Activated CD8-positive, alpha-beta T cell treated with anti-CD3 and anti-CD28 coated beads for 36 hours (primary cell): ENCODE measurements around the gene ADPRS. TPM values are rescaled to one million over a fixed set of nuclear protein-coding genes. Genes with fewer than 3 reads are reported as not detected.
A peak's percentile ranks its signal among the peaks of the same experiment; 100 is the strongest.

ENCODE experiments used
- ATAC-seq: fragments of 200-7000 bp; cut with Tn5 transposase; one replicate; pipeline ENCODE4 v1.10.0; 2021; ENCODE audit warnings: mild to moderate bottlenecking, moderate library complexity
- CTCF ChIA-PET: fragments of 350-600 bp; sonication (Branson Sonifier 250); formaldehyde crosslinking; loops from one replicate; lab custom pipeline; 2021; ENCODE audit warnings: antibody characterized with exemption; lab: Charles Lee
- POLR2A ChIA-PET: fragments of 350-600 bp; sonication (Branson Sonifier 250); formaldehyde crosslinking; loops from one replicate; lab custom pipeline; 2021; ENCODE audit warnings: antibody characterized with exemption; lab: Charles Lee
- DNase-seq: peaks from one replicate; pipeline ENCODE4 v3.0.0-alpha.2; 2020
- H3K27ac Mint-ChIP-seq: one replicate; pipeline ENCODE4 v1.8.0; 2021; ENCODE audit warnings: mild to moderate bottlenecking, mixed read lengths
- H3K27me3 Mint-ChIP-seq: one replicate; pipeline ENCODE4 v1.8.0; 2021; ENCODE audit warnings: mixed read lengths
- H3K36me3 Mint-ChIP-seq: one replicate; pipeline ENCODE4 v1.8.0; 2021; ENCODE audit warnings: low read depth, mixed read lengths
- H3K4me1 Mint-ChIP-seq: one replicate; pipeline ENCODE4 v1.8.0; 2021; ENCODE audit warnings: low read depth, mixed read lengths
- H3K4me3 Mint-ChIP-seq: one replicate; pipeline ENCODE4 v1.8.0; 2021; ENCODE audit warnings: mild to moderate bottlenecking, moderate library complexity, mixed read lengths
- H3K9me3 Mint-ChIP-seq: one replicate; pipeline ENCODE4 v1.8.0; 2021; ENCODE audit warnings: mixed read lengths
- intact Hi-C: fragments of 100-400 bp; cut with micrococcal nuclease; formaldehyde crosslinking; loops from one replicate; pipeline ENCODE4 v1.10.0; 2022
- total RNA-seq, 2 experiments: library from RNA; stranded (reverse); gene quantifications; one replicate each; pipeline ENCODE4 v1.2.3, GENCODE V29; 2021
- TF ChIP-seq, protein P1 (sequence below): fragments of 200-600 bp; IDR thresholded peaks from one replicate; pipeline ENCODE4 v1.8.0; 2022; ENCODE audit warnings: antibody characterized with exemption, mild to moderate bottlenecking

The ADPRS gene
- total RNA-seq, 2 experiments from 2014 or later: 52.7 to 54.9 TPM

GRCh38 chr1:36142121-36142520 lies 53.4 kb downstream of the ADPRS start:
- ATAC-seq (no peak), DNase-seq (no peak)
- H3K4me1 Mint-ChIP-seq: peaks cover 42% of the 10 kb centered on the region
- CTCF ChIA-PET: interaction anchor here (1.1 to 6.2 kb wide), 7 partner anchors 7 to 144 kb away, joined by 3 to 48 read pairs (median 4); no protein-coding TSS in a partner anchor
- TF ChIP-seq, protein P1, sequence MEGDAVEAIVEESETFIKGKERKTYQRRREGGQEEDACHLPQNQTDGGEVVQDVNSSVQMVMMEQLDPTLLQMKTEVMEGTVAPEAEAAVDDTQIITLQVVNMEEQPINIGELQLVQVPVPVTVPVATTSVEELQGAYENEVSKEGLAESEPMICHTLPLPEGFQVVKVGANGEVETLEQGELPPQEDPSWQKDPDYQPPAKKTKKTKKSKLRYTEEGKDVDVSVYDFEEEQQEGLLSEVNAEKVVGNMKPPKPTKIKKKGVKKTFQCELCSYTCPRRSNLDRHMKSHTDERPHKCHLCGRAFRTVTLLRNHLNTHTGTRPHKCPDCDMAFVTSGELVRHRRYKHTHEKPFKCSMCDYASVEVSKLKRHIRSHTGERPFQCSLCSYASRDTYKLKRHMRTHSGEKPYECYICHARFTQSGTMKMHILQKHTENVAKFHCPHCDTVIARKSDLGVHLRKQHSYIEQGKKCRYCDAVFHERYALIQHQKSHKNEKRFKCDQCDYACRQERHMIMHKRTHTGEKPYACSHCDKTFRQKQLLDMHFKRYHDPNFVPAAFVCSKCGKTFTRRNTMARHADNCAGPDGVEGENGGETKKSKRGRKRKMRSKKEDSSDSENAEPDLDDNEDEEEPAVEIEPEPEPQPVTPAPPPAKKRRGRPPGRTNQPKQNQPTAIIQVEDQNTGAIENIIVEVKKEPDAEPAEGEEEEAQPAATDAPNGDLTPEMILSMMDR: no peak
- H3K4me3 Mint-ChIP-seq: no peak overlapping the region
- intact Hi-C loops: no loop called here
- no peaks in the 10 kb centered on the region for H3K9me3 Mint-ChIP-seq
- H3K27me3 Mint-ChIP-seq: no peaks in the 10 kb centered on the region
- POLR2A ChIA-PET: interaction anchor here (0.6 kb wide), 1 partner anchor 57 kb away, joined by 3 read pairs; no protein-coding TSS in a partner anchor
- peaks cover 14% of the 10 kb centered on the region for H3K36me3 Mint-ChIP-seq
- H3K27ac Mint-ChIP-seq: peak overlapping the region; percentile 42

- Mint-ChIP-seq H3K27me3 (no peaks in the 10 kb centered on the region), H3K4me3 (no peak overlapping the region), H3K36me3 (peaks cover 17% of the 10 kb centered on the region), H3K9me3 (no peaks in the 10 kb centered on the region), H3K27ac (no peak overlapping the region), H3K4me1 (peaks cover 51% of the 10 kb centered on the region)
- intact Hi-C loops: no loop called here
- POLR2A ChIA-PET: no interaction called here
- ATAC-seq (no peak), DNase-seq (no peak)
- CTCF ChIA-PET: interaction anchor here (1.7 to 6.2 kb wide), 2 partner anchors 9 to 142 kb away, joined by 4 to 48 read pairs; no protein-coding TSS in a partner anchor
- TF ChIP-seq, protein P1: no peak
Observed at GRCh38 chr1:36143424-36143823, 54.7 kb downstream of the ADPRS start.

Other genes starting within 250 kb of the ADPRS start
- gene AGO1, start 205.7 kb upstream of the ADPRS start, total RNA-seq: 10 to 100 TPM; 33.0 to 34.2 TPM
- gene AGO3, start 157.8 kb upstream of the ADPRS start, total RNA-seq: 10 to 100 TPM; 27.7 to 30.0 TPM
- under 1 TPM; 0.20 to 0.34 TPM for gene TEKT2, start 4.8 kb upstream of the ADPRS start, total RNA-seq
- under 1 TPM; 0.83 to 0.85 TPM for gene COL8A2, start 36.3 kb downstream of the ADPRS start, total RNA-seq
- gene TRAPPC3, start 60.6 kb downstream of the ADPRS start, total RNA-seq: 10 to 100 TPM; 47.9 to 48.4 TPM
- gene MAP7D1, start 67.3 kb downstream of the ADPRS start, total RNA-seq: 100 to 1,000 TPM; 125 to 129 TPM
- 100 to 1,000 TPM; 119 to 121 TPM for gene THRAP3, start 135.6 kb downstream of the ADPRS start, total RNA-seq
- 10 to 100 TPM; 17.8 to 21.0 TPM for gene SH3D21, start 217.5 kb downstream of the ADPRS start, total RNA-seq
- 1 to 10 TPM; 5.8 to 6.5 TPM for gene EVA1B, start 234.8 kb downstream of the ADPRS start, total RNA-seq